Adipose tissue (tissue), 3 donors: ENCODE measurements around the gene ANKRD6. TPM values are rescaled to one million over a fixed set of nuclear protein-coding genes. Genes with fewer than 3 reads are reported as not detected.

Experiments
- H3K27ac ChIP-seq: one replicate; pipeline ENCODE4 v1.5.1; 2013; ENCODE audit warnings: low read depth, low read length
- WGBS, 3 donors: extraction: QIAGEN DNeasy Blood & Tissue Kit; methylation state at CpG; one replicate each; pipeline ENCODE4 v1.1.7; 2013; 5-methylcytosine and 5-hydroxymethylcytosine counted together
- polyA plus RNA-seq, 3 donors: library from polyadenylated mRNA; stranded (reverse); fragments of 200-250 nt; gene quantifications; one replicate each; pipeline ENCODE4 v1.2.3, GENCODE V29; 2013
- donor health status: healthy with polysubstance abuse.
- donor health status: Bipolar disorder and iron deficiency.
- donor health status: healthy.

Gene ANKRD6
- polyA plus RNA-seq, 3 donors: 3.1 to 9.3 (median 4.1) TPM

- no peak overlapping the region for H3K27ac ChIP-seq
- 95 to 100% (median 98%) methylated on average over 3 of the region's 3 CpGs for WGBS, 3 donors
Observed at GRCh38 chr6:89494131-89494793, 61.3 kb downstream of the ANKRD6 start.

- WGBS, 3 donors: 32 to 44% (median 40%) methylated on average over 7 of the region's 7 CpGs
- no peak overlapping the region for H3K27ac ChIP-seq
Observed at GRCh38 chr6:89495961-89496535, 63.1 kb downstream of the ANKRD6 start.

GRCh38 chr6:89500611-89501010 is 67.7 kb downstream of the ANKRD6 start:
- WGBS, 3 donors: 87 to 92% (median 88%) methylated on average over 3 of the region's 3 CpGs
- no peak overlapping the region for H3K27ac ChIP-seq

DNA sequence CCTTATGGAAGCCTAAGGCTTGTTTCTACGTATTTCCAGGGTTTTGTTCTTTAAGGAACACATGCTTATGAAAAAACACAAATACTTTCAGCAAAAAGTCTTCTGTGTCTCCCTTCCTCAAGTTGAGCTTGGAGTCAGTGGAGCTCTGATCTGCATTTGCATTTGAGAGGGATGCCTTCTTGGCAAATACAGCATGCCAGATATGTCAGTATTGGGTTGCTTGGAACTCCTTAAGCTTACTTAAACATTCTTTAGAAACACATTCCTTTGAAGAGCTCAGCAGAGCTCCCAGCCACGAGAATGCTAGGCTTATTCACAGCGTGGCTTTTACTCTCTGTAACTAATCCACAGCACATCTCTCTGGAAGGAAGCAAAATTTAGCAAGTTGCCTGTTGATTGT is 68.3 kb downstream of the ANKRD6 start:
- WGBS, 3 donors: 73 to 76% (median 76%) methylated on average over 3 of the region's 3 CpGs
- no peak overlapping the region for H3K27ac ChIP-seq

DNA sequence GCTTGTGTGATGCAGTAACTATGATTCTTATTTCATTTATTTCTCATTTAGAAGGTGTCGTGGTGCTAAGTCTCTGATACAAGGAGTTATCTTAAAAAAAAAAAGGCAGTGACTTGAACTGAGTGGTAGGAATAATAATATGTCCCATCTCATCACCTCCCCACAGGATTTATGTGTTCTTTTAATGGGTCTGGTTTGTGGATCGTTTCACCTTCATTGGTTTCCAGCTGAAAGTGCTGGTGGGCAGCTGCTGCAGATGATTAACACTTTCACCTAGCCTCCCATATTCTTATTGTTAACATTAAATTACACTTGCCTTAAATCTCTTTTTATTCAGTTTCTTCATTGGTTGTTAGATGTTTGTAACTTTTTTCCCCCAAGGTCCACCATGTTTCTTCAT is 68.8 kb downstream of the ANKRD6 start:
- no peak overlapping the region for H3K27ac ChIP-seq
- 86 to 93% (median 91%) methylated on average over 2 of the region's 2 CpGs for WGBS, 3 donors

- H3K27ac ChIP-seq: no peak overlapping the region
- 92 to 95% (median 93%) methylated on average over 2 of the region's 2 CpGs for WGBS, 3 donors
Observed at GRCh38 chr6:89503641-89504040, 70.7 kb downstream of the ANKRD6 start.

GRCh38 chr6:89505847-89506246 is 72.9 kb downstream of the ANKRD6 start:
- 96 to 99% (median 98%) methylated on average over 4 of the region's 4 CpGs for WGBS, 3 donors

GRCh38 chr6:89506716-89507617 is 74.0 kb downstream of the ANKRD6 start:
- WGBS, 3 donors: 86 to 90% (median 87%) methylated on average over 3 of the region's 3 CpGs
- H3K27ac ChIP-seq: no peak overlapping the region

More at GRCh38 chr6:89505847-89506246, 72.9 kb downstream of the ANKRD6 start:
- H3K27ac ChIP-seq: no peak overlapping the region

DNA sequence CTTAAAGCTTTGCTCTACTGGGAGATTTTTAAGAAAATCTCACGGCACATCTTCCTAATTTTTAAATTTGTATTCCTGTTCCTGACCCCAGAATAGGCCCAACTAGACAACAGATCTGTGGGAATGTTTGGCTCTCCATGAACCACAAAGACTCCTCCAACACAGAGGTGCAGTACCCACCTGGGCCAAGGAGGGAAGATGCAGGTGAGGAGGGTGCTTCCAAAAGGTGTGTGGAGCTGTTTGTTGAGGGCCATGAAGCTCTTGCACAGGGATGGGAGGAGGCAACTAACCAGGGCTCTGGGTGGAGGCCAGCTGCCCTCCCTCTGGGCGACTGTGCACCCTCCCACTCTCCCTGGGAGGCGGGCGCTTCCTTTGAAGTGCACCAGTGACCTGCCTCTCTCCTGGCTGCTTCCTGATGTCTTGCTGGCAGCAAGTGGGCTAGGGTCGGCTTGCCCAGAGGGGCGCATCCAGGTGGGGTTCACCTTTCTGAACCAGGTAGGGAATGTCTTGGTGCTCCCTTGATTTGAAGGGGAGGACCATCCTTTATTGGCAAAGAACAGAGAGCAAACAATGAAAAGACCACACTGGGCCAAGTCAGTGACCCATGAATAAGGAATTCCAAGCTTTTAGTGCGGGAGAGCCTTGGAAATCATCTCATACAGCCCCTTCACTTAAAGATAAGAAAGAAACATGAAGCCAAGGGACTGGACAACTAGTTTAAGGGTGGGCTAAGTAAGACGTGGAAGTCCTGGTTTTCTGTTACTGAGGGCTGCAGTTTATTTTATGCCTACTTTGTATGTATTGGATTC is 76.0 kb downstream of the ANKRD6 start:
- H3K27ac ChIP-seq: no peak overlapping the region
- WGBS, 3 donors: 81 to 87% (median 84%) methylated on average over 8 of the region's 8 CpGs

DNA sequence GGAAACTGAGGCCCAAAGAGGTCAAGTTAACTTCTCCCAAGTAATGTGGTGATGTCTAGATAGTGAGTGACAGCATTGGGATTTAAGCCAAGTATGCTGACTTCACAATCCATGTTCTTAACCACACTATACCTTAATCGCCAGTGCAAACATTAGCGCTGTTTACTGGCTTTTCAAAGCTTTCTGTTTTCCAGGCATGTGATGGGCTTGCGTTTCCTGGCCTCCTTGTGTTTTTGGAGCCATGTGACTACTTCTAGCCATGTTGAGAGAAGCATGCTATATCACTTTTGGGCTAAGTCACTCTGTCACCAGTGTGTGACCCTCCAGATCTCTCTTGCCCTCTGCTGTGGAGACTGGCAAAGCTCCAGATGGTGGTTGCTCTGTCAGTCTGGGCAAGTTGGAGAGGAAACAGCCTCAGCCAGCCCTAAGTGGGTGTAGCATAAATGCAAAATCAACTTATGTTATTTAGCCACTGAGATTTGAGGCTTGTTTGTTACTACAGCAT is 76.9 kb downstream of the ANKRD6 start:
- 43 to 62% (median 53%) methylated on average over 3 of the region's 3 CpGs for WGBS, 3 donors
- H3K27ac ChIP-seq: no peak overlapping the region

- 87 to 97% (median 97%) methylated on average over 1 of the region's 1 CpG for WGBS, 3 donors
- H3K27ac ChIP-seq: no peak overlapping the region
Observed at GRCh38 chr6:89510393-89510792, 77.4 kb downstream of the ANKRD6 start.

DNA sequence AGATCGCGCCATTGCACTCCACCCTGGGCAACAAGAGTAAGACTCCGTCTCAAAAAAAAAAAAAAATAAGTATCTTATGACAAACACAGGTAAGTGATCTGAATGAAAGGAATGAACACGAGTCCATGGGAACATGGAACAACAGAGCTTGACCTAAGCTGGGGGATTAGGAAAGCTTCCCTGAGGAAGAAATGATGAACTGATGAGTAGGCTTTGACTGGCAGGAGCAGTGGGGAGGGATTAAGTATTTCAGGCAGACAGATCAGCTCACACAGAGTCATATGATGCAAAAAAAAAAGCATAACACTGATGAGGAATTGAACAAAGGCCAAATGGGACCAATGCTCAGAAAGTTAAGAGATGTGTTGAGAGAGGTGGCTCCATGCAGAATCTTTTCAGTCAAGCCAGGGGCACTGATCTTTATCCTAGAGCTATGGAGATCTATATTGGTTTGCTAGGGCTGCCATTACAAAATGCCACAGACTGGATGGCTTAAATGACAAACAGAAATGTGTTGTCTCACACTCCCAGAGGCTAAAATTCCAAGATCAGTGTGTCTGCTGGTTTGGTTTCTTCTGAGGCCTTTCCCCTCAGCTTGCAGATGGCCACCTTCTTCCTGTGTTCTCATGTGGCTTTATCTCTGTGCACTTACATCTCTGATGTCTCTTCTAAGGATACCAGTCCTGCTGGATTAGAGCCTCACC is 85.6 kb downstream of the ANKRD6 start:
- no peak overlapping the region for H3K27ac ChIP-seq
- 97 to 98% (median 97%) methylated on average over 4 of the region's 4 CpGs for whole genome bisulfite sequencing, 3 donors

DNA sequence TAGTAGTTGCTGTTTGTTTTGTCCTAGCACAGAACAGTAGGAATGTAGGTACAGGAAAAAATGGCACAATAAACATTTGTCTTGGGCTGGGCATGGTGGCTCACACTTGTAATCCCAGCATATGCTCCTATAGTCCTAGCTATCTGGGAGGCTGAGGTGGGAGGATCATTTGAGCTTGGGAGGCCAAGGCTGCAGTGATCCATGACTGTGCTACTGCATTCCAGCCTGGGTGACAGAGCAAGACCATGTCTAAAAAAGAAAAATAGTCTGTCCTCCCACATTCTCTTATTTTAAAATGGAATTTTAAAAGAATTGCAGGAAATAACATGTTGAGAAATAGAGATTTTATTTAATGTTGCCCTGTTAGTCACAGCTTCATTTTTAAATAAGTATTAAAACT is 87.8 kb downstream of the ANKRD6 start:
- no peak overlapping the region for H3K27ac ChIP-seq

DNA sequence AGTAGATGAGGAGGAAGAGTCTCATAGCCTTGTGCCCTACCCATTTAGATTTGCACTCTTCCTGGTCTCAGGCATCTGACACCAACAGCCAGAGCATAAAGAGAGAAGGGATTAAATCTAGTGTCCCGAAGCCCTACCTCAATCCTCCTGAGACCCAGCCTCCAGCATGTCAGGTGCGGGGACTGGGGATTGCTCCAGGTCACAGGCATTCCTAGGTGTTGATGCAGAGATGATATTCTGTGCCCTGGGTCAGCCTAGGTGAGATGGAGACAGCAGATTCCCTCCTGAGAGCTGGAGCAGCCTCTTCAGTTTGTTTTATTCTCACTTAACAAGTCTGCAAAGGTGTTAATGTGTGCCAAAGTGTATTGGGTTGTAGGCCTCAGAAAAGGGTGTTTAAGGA is 89.8 kb downstream of the ANKRD6 start:
- H3K27ac ChIP-seq: no peak overlapping the region
- 73 to 79% (median 79%) methylated on average over 2 of the region's 2 CpGs for WGBS, 3 donors

GRCh38 chr6:89525786-89526562 is 93.0 kb downstream of the ANKRD6 start:
- WGBS, 3 donors: 84 to 94% (median 86%) methylated on average over 4 of the region's 4 CpGs

DNA sequence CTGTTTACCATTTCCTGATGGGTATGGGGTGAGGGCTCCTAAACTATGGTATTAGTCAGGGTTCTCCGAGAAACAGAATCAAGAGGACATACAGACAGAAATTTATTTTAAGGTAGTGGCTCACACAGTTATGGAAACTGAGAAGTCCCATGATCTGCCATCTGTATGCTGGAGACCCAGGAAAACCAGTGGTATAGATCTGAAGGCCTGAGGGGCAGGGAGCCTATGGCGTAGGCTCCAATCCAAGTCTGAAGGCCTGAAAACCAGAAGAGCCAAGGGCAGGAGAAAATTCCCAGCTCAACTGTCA is 93.6 kb downstream of the ANKRD6 start:
- no peak overlapping the region for H3K27ac ChIP-seq
- 96 to 100% (median 98%) methylated on average over 2 of the region's 2 CpGs for WGBS, 3 donors

More at GRCh38 chr6:89525786-89526562, 93.0 kb downstream of the ANKRD6 start:
- no peak overlapping the region for H3K27ac ChIP-seq

GRCh38 chr6:89527634-89528033 is 94.7 kb downstream of the ANKRD6 start:
- no peak overlapping the region for H3K27ac ChIP-seq
- 82 to 92% (median 87%) methylated on average over 2 of the region's 2 CpGs for WGBS, 3 donors
